IMR-90 (cell line): Measurements from ENCODE around the gene C10orf120. TPM values are rescaled to one million over a fixed set of nuclear protein-coding genes. Genes with fewer than 3 reads are reported as not detected.

Experiments
- ATAC-seq: fragments of 200-7000 bp; cut with Tn5 transposase; 2 replicates; pipeline ENCODE4 v1.9.1; 2020; ENCODE audit warnings: low read depth, mild to moderate bottlenecking, moderate library complexity
- BruUV-seq: library from RNA; stranded (reverse); fragments of 400-500 nt; replicated peaks from 2 replicates; lab custom pipeline; 2021; lab: Mats Ljungman, UMichigan
- CTCF ChIA-PET: fragments of 300-600 bp; formaldehyde crosslinking; extraction: SDS; loops from one replicate; lab custom pipeline; 2021; ENCODE audit warnings: antibody characterized with exemption; lab: Yijun Ruan, JAX
- POLR2A ChIA-PET: fragments of 300-600 bp; sonication (Branson Sonifier 250); formaldehyde crosslinking; loops from one replicate; lab custom pipeline; 2022; ENCODE audit warnings: antibody characterized with exemption; ENCODE audit not compliant: unreplicated experiment; lab: Charles Lee
- DNase-seq: peaks from one replicate; pipeline ENCODE4 v3.0.0; 2013
- H2AFZ ChIP-seq: replicated peaks from 2 replicates; pipeline ENCODE3; 2013; ENCODE audit warnings: low read length, mild to moderate bottlenecking; ENCODE audit not compliant: poor library complexity
- H2AK5ac ChIP-seq: 2 replicates; pipeline ENCODE4 v1.6.1; 2013; ENCODE audit warnings: low read depth, low read length, inconsistent platforms
- H2AK9ac ChIP-seq: replicated peaks from 2 replicates; pipeline ENCODE3; 2013; ENCODE audit warnings: mild to moderate bottlenecking, low read depth, low read length, moderate library complexity; ENCODE audit not compliant: poor library complexity
- H2BK120ac ChIP-seq: 2 replicates; pipeline ENCODE4 v1.6.1; 2013; ENCODE audit warnings: low read depth, low read length, inconsistent platforms
- H2BK15ac ChIP-seq: 3 replicates; pipeline ENCODE4 v1.6.1; 2013; ENCODE audit warnings: low read depth, low read length, inconsistent platforms
- H2BK20ac ChIP-seq: 2 replicates; pipeline ENCODE4 v1.6.1; 2013; ENCODE audit warnings: low read depth, mild to moderate bottlenecking, inconsistent platforms, low read length, moderate library complexity
- H2BK5ac ChIP-seq: 2 replicates; pipeline ENCODE4 v1.6.1; 2013; ENCODE audit warnings: mild to moderate bottlenecking, low read depth, low read length, inconsistent platforms; ENCODE audit not compliant: poor library complexity, severe bottlenecking
- H3K14ac ChIP-seq: replicated peaks from 2 replicates; pipeline ENCODE4 v1.6.1; 2013; ENCODE audit warnings: low read depth, low read length, inconsistent platforms
- H3K18ac ChIP-seq: 2 replicates; pipeline ENCODE4 v1.6.1; 2013; ENCODE audit warnings: low read depth, low read length, control low read depth
- H3K23ac ChIP-seq: 2 replicates; pipeline ENCODE4 v1.6.1; 2013; ENCODE audit warnings: low read depth, low read length, inconsistent platforms
- H3K27ac ChIP-seq: 2 replicates; pipeline ENCODE4 v1.5.1; 2013; ENCODE audit warnings: mild to moderate bottlenecking, control low read depth, low read length; ENCODE audit not compliant: insufficient read depth
- H3K27me3 ChIP-seq: 2 replicates; pipeline ENCODE4 v1.6.1; 2013; ENCODE audit warnings: low read length; ENCODE audit not compliant: control insufficient read depth, insufficient read depth
- H3K36me3 ChIP-seq: 2 replicates; pipeline ENCODE4 v1.6.1; 2013; ENCODE audit warnings: low read length, mixed read lengths; ENCODE audit not compliant: control insufficient read depth, insufficient read depth
- H3K4ac ChIP-seq: 2 replicates; pipeline ENCODE4 v1.6.1; 2013; ENCODE audit warnings: low read depth, low read length, inconsistent platforms
- H3K4me1 ChIP-seq: 2 replicates; pipeline ENCODE4 v1.6.1; 2013; ENCODE audit warnings: low read length, mixed read lengths; ENCODE audit not compliant: control insufficient read depth, insufficient read depth
- H3K4me2 ChIP-seq: 2 replicates; pipeline ENCODE4 v1.6.1; 2013; ENCODE audit warnings: low read depth, mild to moderate bottlenecking, control low read depth, low read length, moderate library complexity
- H3K4me3 ChIP-seq: 2 replicates; pipeline ENCODE4 v1.5.1; 2013; ENCODE audit warnings: low read depth, mild to moderate bottlenecking, control low read depth, low read length, moderate library complexity; ENCODE audit not compliant: insufficient read depth
- H3K56ac ChIP-seq: 2 replicates; pipeline ENCODE4 v1.6.1; 2013; ENCODE audit warnings: low read length, inconsistent platforms; ENCODE audit not compliant: insufficient read depth; ENCODE audit errors: extremely low read depth
- H3K79me1 ChIP-seq, 2 experiments: 2 replicates each; pipeline ENCODE4 v1.6.1; 2013; ENCODE audit warnings: low read length in 2 of 2, inconsistent platforms in 1 of 2, low read depth in 1 of 2
- H3K9ac ChIP-seq: 2 replicates; pipeline ENCODE4 v1.6.1; 2013; ENCODE audit warnings: low read depth, low read length, control low read depth
- H3K9me1 ChIP-seq: 2 replicates; pipeline ENCODE4 v1.6.1; 2013; ENCODE audit warnings: low read length, inconsistent platforms; ENCODE audit not compliant: insufficient read depth
- H3K9me3 ChIP-seq: 2 replicates; pipeline ENCODE4 v1.6.1; 2013; ENCODE audit warnings: low read length; ENCODE audit not compliant: control insufficient read depth, insufficient read depth
- H4K20me1 ChIP-seq: 2 replicates; pipeline ENCODE4 v1.6.1; 2013; ENCODE audit warnings: low read length, inconsistent platforms; ENCODE audit not compliant: insufficient read depth
- H4K5ac ChIP-seq: 2 replicates; pipeline ENCODE4 v1.6.1; 2013; ENCODE audit warnings: mild to moderate bottlenecking, low read depth, low read length, control low read depth
- H4K8ac ChIP-seq, 2 experiments: 2 replicates each; pipeline ENCODE4 v1.6.1; 2013; ENCODE audit warnings: low read depth in 2 of 2, low read length in 2 of 2, control low read depth in 1 of 2, inconsistent platforms in 1 of 2
- H4K91ac ChIP-seq: 2 replicates; pipeline ENCODE4 v1.6.1; 2013; ENCODE audit warnings: low read depth, low read length, inconsistent platforms; ENCODE audit not compliant: insufficient read depth
- BHLHE40 ChIP-seq: fragments of 150-350 bp; IDR thresholded peaks from 2 replicates; pipeline ENCODE4 v1.6.1; 2016; ENCODE audit warnings: mild to moderate bottlenecking, low read depth, low read length
- CEBPB ChIP-seq: IDR thresholded peaks from 2 replicates; pipeline ENCODE4 v1.6.1; 2012; ENCODE audit warnings: low read depth, low read length, improper control_type of control experiment
- CHD1 ChIP-seq: IDR thresholded peaks from 2 replicates; pipeline ENCODE4 v1.6.1; 2012; ENCODE audit warnings: low read depth, low read length, improper control_type of control experiment
- CTCF ChIP-seq: conservative IDR thresholded peaks from 2 replicates; pipeline ENCODE4 v1.5.1; 2012; ENCODE audit warnings: mild to moderate bottlenecking, low read depth, low read length, improper control_type of control experiment
- ELK1 ChIP-seq: fragments of 150-350 bp; IDR thresholded peaks from 2 replicates; pipeline ENCODE4 v1.6.1; 2016; ENCODE audit warnings: low read depth, mild to moderate bottlenecking, low read length, moderate library complexity, borderline replicate concordance
- FOS ChIP-seq: fragments of 150-350 bp; IDR thresholded peaks from 2 replicates; pipeline ENCODE4 v1.6.1; 2016; ENCODE audit warnings: low read depth, low read length
- MAFK ChIP-seq: IDR thresholded peaks from 2 replicates; pipeline ENCODE4 v1.6.1; 2012; ENCODE audit warnings: low read depth, low read length, improper control_type of control experiment
- MAZ ChIP-seq: IDR thresholded peaks from 2 replicates; pipeline ENCODE4 v1.6.1; 2012; ENCODE audit warnings: low read depth, mild to moderate bottlenecking, low read length, improper control_type of control experiment, moderate library complexity, borderline replicate concordance
- MXI1 ChIP-seq: IDR thresholded peaks from 2 replicates; pipeline ENCODE4 v1.6.1; 2012; ENCODE audit warnings: low read depth, mild to moderate bottlenecking, low read length, moderate library complexity, borderline replicate concordance
- NFE2L2 ChIP-seq: fragments of 150-350 bp; IDR thresholded peaks from 2 replicates; pipeline ENCODE4 v1.6.1; 2016; ENCODE audit warnings: low read depth, mild to moderate bottlenecking, low read length
- POLR2A ChIP-seq: IDR thresholded peaks from 2 replicates; pipeline ENCODE4 v1.6.1; 2012; ENCODE audit warnings: mild to moderate bottlenecking, low read depth, low read length
- RAD21 ChIP-seq: IDR thresholded peaks from 2 replicates; pipeline ENCODE4 v1.6.1; 2012; ENCODE audit warnings: low read length, improper control_type of control experiment
- RCOR1 ChIP-seq: IDR thresholded peaks from 2 replicates; pipeline ENCODE4 v1.6.1; 2012; ENCODE audit warnings: mild to moderate bottlenecking, low read length, improper control_type of control experiment; ENCODE audit not compliant: insufficient replicate concordance
- RFX5 ChIP-seq: IDR thresholded peaks from 2 replicates; pipeline ENCODE4 v1.8.0; 2012; ENCODE audit warnings: low read depth, mild to moderate bottlenecking, low read length, moderate library complexity
- SMC3 ChIP-seq: fragments of 150-350 bp; IDR thresholded peaks from 2 replicates; pipeline ENCODE4 v1.6.1; 2016; ENCODE audit warnings: low read depth, mild to moderate bottlenecking, antibody characterized with exemption, low read length, moderate library complexity
- USF2 ChIP-seq: fragments of 150-350 bp; IDR thresholded peaks from 2 replicates; pipeline ENCODE4 v1.6.1; 2017; ENCODE audit warnings: mild to moderate bottlenecking, antibody characterized with exemption, low read length, low read depth
- dilution Hi-C: fragments of 300-500 bp; cut with HindIII; formaldehyde crosslinking; loops from one replicate; pipeline ENCODE4 v1.14.3; 2018; ENCODE audit warnings: low sequenced_read_pairs; ENCODE audit not compliant: unreplicated experiment
- in situ Hi-C: fragments of 300-500 bp; cut with MboI; formaldehyde crosslinking; loops from 3 replicates; pipeline ENCODE4 v1.14.3; 2019; ENCODE audit warnings: low sequenced_read_pairs, inconsistent platforms, mixed read lengths
- intact Hi-C: fragments of 100-400 bp; cut with micrococcal nuclease; formaldehyde crosslinking; loops from 2 replicates; pipeline ENCODE4 v1.10.0; 2022
- polyA plus RNA-seq, 3 experiments: library from polyadenylated mRNA; depleted of rRNA; stranded (reverse); fragments of >200 nt; gene quantifications; 2 replicates each; pipeline ENCODE4 v1.2.3, GENCODE V29; 2012; ENCODE audit warnings: low replicate concordance in 1 of 3
- total RNA-seq: library from RNA; depleted of rRNA; stranded (reverse); fragments of >200 nt; gene quantifications from 2 replicates; pipeline ENCODE4 v1.2.3, GENCODE V29; 2012

Gene C10orf120
- total and polyA plus RNA-seq, 2 of the 4 experiments (the other 2 are of a cell fraction), result not detected

- Histone ChIP-seq H3K9ac (no peak overlapping the region), H3K4me3 (no peak overlapping the region), H4K20me1 (no peaks in the 10 kb centered on the region), H4K91ac (no peak overlapping the region), H2AK5ac (no peak overlapping the region), H2BK20ac (no peak overlapping the region), H3K4me1 (no peaks in the 10 kb centered on the region), H2BK120ac (no peak overlapping the region), H3K23ac (no peak overlapping the region), H2AFZ (no peak overlapping the region), H3K4me2 (no peak overlapping the region), H3K36me3 (no peaks in the 10 kb centered on the region), H2BK15ac (no peak overlapping the region), H3K27ac (no peak overlapping the region), H3K9me1 (no peaks in the 10 kb centered on the region), H2BK5ac (no peak overlapping the region), H3K56ac (no peak overlapping the region), H2AK9ac (no peak overlapping the region), H4K8ac (no peak overlapping the region), H3K18ac (no peak overlapping the region), H3K14ac (no peak overlapping the region), H4K5ac (no peak overlapping the region), H3K4ac (no peak overlapping the region), H3K9me3 (no peaks in the 10 kb centered on the region), H3K27me3 (no peaks in the 10 kb centered on the region), H3K79me1 (no peaks in the 10 kb centered on the region)
- no peak for TF ChIP-seq MXI1
- TF ChIP-seq MAFK, result no peak
- no peak for TF ChIP-seq BHLHE40
- TF ChIP-seq CTCF, result no peak
- no peak for TF ChIP-seq FOS
- TF ChIP-seq NFE2L2, result no peak
- no peak for TF ChIP-seq POLR2A
- TF ChIP-seq SMC3, result no peak
- no peak for TF ChIP-seq MAZ
- TF ChIP-seq CEBPB, result no peak
- no peak for TF ChIP-seq RFX5
- TF ChIP-seq ELK1, result no peak
- no peak for TF ChIP-seq CHD1
- TF ChIP-seq RCOR1, result no peak
- no peak for TF ChIP-seq RAD21
- no peak for TF ChIP-seq USF2
- CTCF ChIA-PET, result no interaction called here
- intact Hi-C loops, result no loop called here
- POLR2A ChIA-PET, result no interaction called here
- ATAC-seq, result no peak
- no peak for DNase-seq
- dilution Hi-C loops, result no loop called here
- in situ Hi-C loops, result no loop called here
- no TSS peak for BruUV-seq
Measured at GRCh38 chr10:122678266-122678665, 21.4 kb downstream of the C10orf120 start.
